CD14-positive monocyte (primary cell): ENCODE data around the gene ATXN3L. TPM values are rescaled to one million over a fixed set of nuclear protein-coding genes. Genes with fewer than 3 reads are reported as not detected.

ENCODE experiments used
- DNase-seq, 3 donors: peaks; one replicate each; pipeline ENCODE4 v3.0.0-alpha.2; 2011 to 2022
- H2AFZ ChIP-seq: 2 replicates; pipeline ENCODE4 v1.6.0; 2012; ENCODE audit warnings: mild to moderate bottlenecking, low read depth, low read length, inconsistent platforms; ENCODE audit not compliant: insufficient read depth, poor library complexity, severe bottlenecking
- H3K27ac ChIP-seq, 2 donors: 1 replicate in 1 of 2; 2 replicates in 1 of 2; pipeline ENCODE4 v1.5.1; 2012 to 2013; ENCODE audit warnings: low read length in 2 of 2, control low read depth in 1 of 2, inconsistent platforms in 1 of 2, low read depth in 1 of 2, mild to moderate bottlenecking in 1 of 2
- H3K27me3 ChIP-seq, 2 donors: one replicate each; pipeline versions ENCODE4 v1.6.0 to v1.6.1; 2011 to 2013; ENCODE audit warnings: low read length in 2 of 2; ENCODE audit not compliant: control insufficient read depth in 2 of 2, insufficient read depth in 2 of 2
- H3K36me3 ChIP-seq, 2 donors: replicated peaks in 1 of 2; 1 replicate in 1 of 2; 2 replicates in 1 of 2; pipeline versions ENCODE4 v1.5.1 to v1.6.1; 2012 to 2013; ENCODE audit warnings: low read length in 2 of 2, control low read depth in 1 of 2, inconsistent platforms in 1 of 2, mild to moderate bottlenecking in 1 of 2; ENCODE audit not compliant: insufficient read depth in 2 of 2, control insufficient read depth in 1 of 2
- H3K4me1 ChIP-seq, 2 donors: 1 replicate in 1 of 2; 2 replicates in 1 of 2; pipeline versions ENCODE4 v1.5.1 to v1.6.1; 2012 to 2013; ENCODE audit warnings: low read length in 2 of 2, control low read depth in 1 of 2, inconsistent platforms in 1 of 2, mild to moderate bottlenecking in 1 of 2, moderate library complexity in 1 of 2; ENCODE audit not compliant: insufficient read depth in 2 of 2, control insufficient read depth in 1 of 2
- H3K4me2 ChIP-seq: replicated peaks from 2 replicates; pipeline ENCODE3; 2012; ENCODE audit warnings: low read length, moderate library complexity, mild to moderate bottlenecking; ENCODE audit not compliant: poor library complexity, severe bottlenecking; ENCODE audit errors: extremely low read depth
- H3K4me3 ChIP-seq, 3 experiments: fragments of 200-600 bp in 1 of 3; sonication (generic) in 1 of 3; replicated peaks in 1 of 3; 1 replicate in 2 of 3; 2 replicates in 1 of 3; pipeline ENCODE4 v1.5.1; 2011 to 2013; ENCODE audit warnings: low read length in 3 of 3, mild to moderate bottlenecking in 3 of 3, control low read depth in 2 of 3, low read depth in 2 of 3, inconsistent platforms in 1 of 3, moderate library complexity in 1 of 3
- H3K79me2 ChIP-seq: 2 replicates; pipeline ENCODE4 v1.6.0; 2012; ENCODE audit warnings: mild to moderate bottlenecking, control low read depth, inconsistent platforms, low read length, moderate library complexity; ENCODE audit not compliant: insufficient read depth
- H3K9ac ChIP-seq: 2 replicates; pipeline ENCODE4 v1.6.0; 2017; ENCODE audit warnings: low read length, mild to moderate bottlenecking; ENCODE audit not compliant: insufficient read depth, poor library complexity, severe bottlenecking
- H3K9me3 ChIP-seq, 2 donors: replicated peaks in 1 of 2; 1 replicate in 1 of 2; 2 replicates in 1 of 2; pipeline versions ENCODE4 v1.5.1 to v1.6.1; 2012 to 2013; ENCODE audit warnings: low read length in 2 of 2, control low read depth in 1 of 2; ENCODE audit not compliant: control insufficient read depth in 1 of 2, insufficient read depth in 1 of 2
- H4K20me1 ChIP-seq: 2 replicates; pipeline ENCODE4 v1.6.0; 2012; ENCODE audit warnings: mild to moderate bottlenecking, low read length, control low read depth, moderate library complexity; ENCODE audit not compliant: insufficient read depth
- H3K27ac Mint-ChIP-seq, 7 donors: one replicate each; pipeline ENCODE4 v1.8.0; 2020; ENCODE audit warnings: mild to moderate bottlenecking in 7 of 7, mixed read lengths in 7 of 7, moderate library complexity in 6 of 7, inconsistent platforms in 2 of 7
- H3K27me3 Mint-ChIP-seq, 3 donors: one replicate each; pipeline ENCODE4 v1.8.0; 2021 to 2022; ENCODE audit warnings: low read depth in 3 of 3, mild to moderate bottlenecking in 3 of 3, mixed read lengths in 3 of 3, moderate library complexity in 3 of 3, inconsistent platforms in 1 of 3
- H3K36me3 Mint-ChIP-seq, 2 donors: one replicate each; pipeline ENCODE4 v1.8.0; 2020; ENCODE audit warnings: mixed read lengths in 2 of 2, inconsistent platforms in 1 of 2, mild to moderate bottlenecking in 1 of 2
- H3K4me1 Mint-ChIP-seq: one replicate; pipeline ENCODE4 v1.8.0; 2020; ENCODE audit warnings: mild to moderate bottlenecking, mixed read lengths
- H3K4me3 Mint-ChIP-seq, 2 donors: one replicate each; pipeline ENCODE4 v1.8.0; 2020; ENCODE audit warnings: mild to moderate bottlenecking in 2 of 2, mixed read lengths in 2 of 2, moderate library complexity in 1 of 2
- H3K9me3 Mint-ChIP-seq, 7 donors: one replicate each; pipeline ENCODE4 v1.8.0; 2020 to 2022; ENCODE audit warnings: mixed read lengths in 7 of 7, mild to moderate bottlenecking in 6 of 7, moderate library complexity in 6 of 7, inconsistent platforms in 2 of 7
- CTCF ChIP-seq: fragments of 200-600 bp; IDR thresholded peaks from one replicate; pipeline ENCODE4 v1.8.0; 2022; ENCODE audit warnings: antibody characterized with exemption, mild to moderate bottlenecking
- WGBS: methylation state at CpG from one replicate; pipeline ENCODE4 v1.1.5; 2013; ENCODE audit warnings: missing lambda C conversion rate; ENCODE audit not compliant: insufficient coverage; 5-methylcytosine and 5-hydroxymethylcytosine counted together
- intact Hi-C, 2 donors: fragments of 100-400 bp; cut with micrococcal nuclease; formaldehyde crosslinking; loops; one replicate each; pipeline versions ENCODE4 v1.15.0 to v1.15.1; 2023
- polyA plus RNA-seq, 3 donors: library from polyadenylated mRNA; depleted of rRNA in 1 of 3; unstranded in 2 of 3; stranded (reverse) in 1 of 3; fragments of 300-500 nt in 2 of 3; fragments of >200 nt in 1 of 3; fragmentation: Illumina TruSeq in 2 of 3; gene quantifications; 1 replicate in 2 of 3; 2 replicates in 1 of 3; pipeline ENCODE4 v1.2.3, GENCODE V29; 2012 to 2021

The ATXN3L gene
- polyA plus RNA-seq, 3 donors, result not detected

- H3K4me3 Mint-ChIP-seq, result no peak overlapping the region
- Histone ChIP-seq H3K9ac (no peak overlapping the region), H3K9me3 (peaks cover 0 to under 1% of the 10 kb centered on the region in 2 donors), H3K36me3 (no peaks in the 10 kb centered on the region), H3K4me1 (no peaks in the 10 kb centered on the region), H4K20me1 (no peaks in the 10 kb centered on the region), H2AFZ (no peak overlapping the region), H3K4me2 (no peak overlapping the region), H3K79me2 (no peaks in the 10 kb centered on the region), H3K27me3 (peaks cover 0 to 19% of the 10 kb centered on the region in 2 donors), H3K4me3 (no peak overlapping the region), H3K27ac (no peak overlapping the region)
- intact Hi-C loops, result no loop called here
- no peaks in the 10 kb centered on the region for H3K36me3 Mint-ChIP-seq
- no peak for DNase-seq
- TF ChIP-seq CTCF, result no peak
- H3K9me3 Mint-ChIP-seq, result peaks cover 0 to 3% (median 0%) of the 10 kb centered on the region in 7 donors
- 100% methylated on average over 3 of the region's 9 CpGs for WGBS
- H3K27ac Mint-ChIP-seq, result no peak overlapping the region
- H3K27me3 Mint-ChIP-seq, result peaks cover 1 to 30% (median 1%) of the 10 kb centered on the region in 3 donors
- H3K4me1 Mint-ChIP-seq, result peaks cover 6% of the 10 kb centered on the region
These were observed 40.4 kb downstream of the ATXN3L start for GRCh38 chrX:13279279-13280018.

DNA sequence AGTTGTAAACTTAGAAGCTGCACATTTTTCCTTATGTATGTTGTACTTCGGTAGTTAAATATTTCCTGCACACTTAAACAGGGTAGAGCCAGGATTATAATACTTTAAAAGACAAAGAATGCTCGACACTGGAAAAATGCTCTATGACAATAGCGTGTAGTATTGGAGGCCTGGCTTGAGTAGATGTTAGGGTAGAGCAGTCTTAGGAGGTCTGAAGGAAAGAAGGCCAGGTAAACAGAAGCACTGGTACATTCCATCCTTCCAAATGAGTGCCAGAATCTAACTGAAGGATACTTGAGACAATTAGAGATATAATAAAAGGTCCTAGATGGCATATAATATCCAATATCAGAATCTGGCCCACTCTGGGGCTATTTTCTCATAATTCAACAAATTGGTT is 42.3 kb downstream of the ATXN3L start:
- intact Hi-C loops, result no loop called here
- no peaks in the 10 kb centered on the region for H3K36me3 Mint-ChIP-seq
- H3K4me3 ChIP-seq, result no peak overlapping the region
- H3K4me1 ChIP-seq, result no peaks in the 10 kb centered on the region
- no peak overlapping the region for H3K4me2 ChIP-seq
- peaks cover 0 to 24% of the 10 kb centered on the region in 2 donors for H3K27me3 ChIP-seq
- no peaks in the 10 kb centered on the region for H3K9me3 ChIP-seq
- H3K36me3 ChIP-seq, result no peaks in the 10 kb centered on the region
- H3K9ac ChIP-seq, result no peak overlapping the region
- H3K4me3 Mint-ChIP-seq, result no peak overlapping the region
- H3K27me3 Mint-ChIP-seq, result peaks cover 1 to 35% (median 1%) of the 10 kb centered on the region in 3 donors
- H3K9me3 Mint-ChIP-seq, result peaks cover 0 to 3% (median 0%) of the 10 kb centered on the region in 7 donors
- H3K4me1 Mint-ChIP-seq, result no peaks in the 10 kb centered on the region
- WGBS, result no CpG with 5 or more reads among the region's 3 CpGs
- TF ChIP-seq CTCF, result no peak
- H2AFZ ChIP-seq, result no peak overlapping the region
- DNase-seq, result no peak
- no peaks in the 10 kb centered on the region for H3K79me2 ChIP-seq
- no peak overlapping the region for H3K27ac Mint-ChIP-seq
- H4K20me1 ChIP-seq, result no peaks in the 10 kb centered on the region
- H3K27ac ChIP-seq, result no peak overlapping the region
